ENCODE measurements around the gene CRACR2B.

CRACR2B gene

DNA sequence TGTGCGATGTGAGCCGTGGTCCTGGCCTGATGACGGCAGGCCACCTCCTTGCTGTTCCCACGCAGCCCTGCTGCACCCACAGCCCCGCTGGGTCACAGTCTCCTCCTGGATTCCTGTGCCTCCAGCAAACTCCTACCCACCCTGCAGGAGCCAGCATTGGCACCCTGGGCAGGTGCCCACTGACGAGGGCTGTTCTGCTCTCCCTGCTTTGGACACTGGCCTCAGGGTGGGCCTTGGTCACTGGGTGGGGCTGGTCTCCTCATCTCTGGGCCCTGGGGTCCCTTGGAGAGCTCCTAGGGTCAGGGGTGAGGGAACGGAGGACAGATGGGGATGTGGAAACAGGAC lies 27.6 kb downstream of the CRACR2B start:
- DNase-seq: no peak

DNA sequence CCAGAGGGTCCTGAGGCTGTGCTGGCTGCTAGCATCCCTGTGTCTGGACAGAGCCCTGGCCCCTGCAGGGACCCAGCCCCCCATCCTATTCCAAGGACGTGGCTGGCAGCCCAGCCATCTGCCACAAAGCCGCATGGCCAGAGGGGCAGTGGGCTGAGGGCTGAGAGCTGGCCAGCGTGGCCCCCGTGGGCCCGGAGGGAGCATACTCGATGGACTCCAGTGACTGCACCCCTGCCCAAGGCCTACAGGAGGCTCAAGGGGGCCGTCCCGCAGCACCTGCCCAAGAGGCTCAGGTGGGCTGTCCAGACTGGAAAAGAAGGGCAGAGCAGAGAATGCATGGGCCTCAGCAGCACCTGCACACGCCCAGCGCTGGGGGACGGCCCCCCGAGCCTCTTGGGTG lies 28.1 kb downstream of the CRACR2B start:
- DNase-seq: no peak

DNA sequence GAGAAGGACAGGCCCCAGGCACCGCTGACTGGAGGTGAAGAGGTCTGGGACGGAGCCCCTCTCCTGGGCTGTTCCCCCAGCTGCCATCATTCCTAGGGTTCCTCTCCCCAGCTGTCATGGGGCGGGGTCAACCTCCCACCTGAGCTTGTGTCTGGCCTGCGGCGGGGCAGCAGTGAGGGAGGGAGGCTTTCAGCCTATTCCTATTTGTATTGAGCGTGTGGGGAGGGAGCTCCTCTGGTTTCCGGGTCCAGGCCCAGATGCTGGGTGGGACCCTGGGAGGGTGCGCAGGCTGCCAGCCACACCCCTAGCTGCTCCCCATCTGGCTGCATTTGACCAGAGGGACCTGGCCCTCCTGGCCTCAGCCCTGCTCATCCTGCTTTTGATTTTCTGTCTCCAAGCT lies 28.7 kb downstream of the CRACR2B start:
- DNase-seq: no peak

DNA sequence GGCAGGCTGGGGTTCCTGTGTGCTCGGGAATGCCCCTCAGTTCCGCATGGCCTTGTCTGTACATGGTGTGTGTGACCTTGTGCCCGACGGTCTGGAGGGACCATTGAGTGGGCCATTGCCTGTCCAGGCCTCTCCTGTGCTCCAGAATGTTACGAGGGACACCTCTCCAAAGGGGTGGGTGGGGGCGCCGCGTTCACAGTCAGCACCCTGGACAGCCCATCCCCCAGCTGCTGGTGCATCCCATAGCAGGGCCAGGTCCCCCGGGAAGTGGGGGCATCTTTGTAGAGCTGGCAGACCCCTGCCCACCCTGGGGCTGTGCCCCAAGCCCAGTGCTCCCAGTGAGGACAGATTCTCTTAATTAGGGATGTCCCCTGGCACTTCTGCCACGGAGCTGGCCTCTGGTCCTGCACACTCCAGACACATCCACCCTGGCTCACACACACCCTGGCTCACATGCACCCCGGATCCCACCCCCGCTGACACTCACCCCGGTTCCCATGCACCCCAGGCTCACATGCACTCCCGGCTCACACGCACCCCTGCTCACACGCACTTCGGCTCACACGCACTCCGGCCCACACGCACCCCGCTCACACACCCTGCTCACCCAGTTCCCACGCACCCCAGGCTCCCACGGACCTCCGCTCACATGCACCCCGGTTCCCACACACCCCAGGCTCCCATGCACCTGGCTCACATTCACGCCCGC lies 30.5 kb downstream of the CRACR2B start:
- DNase-seq: no peak

DNA sequence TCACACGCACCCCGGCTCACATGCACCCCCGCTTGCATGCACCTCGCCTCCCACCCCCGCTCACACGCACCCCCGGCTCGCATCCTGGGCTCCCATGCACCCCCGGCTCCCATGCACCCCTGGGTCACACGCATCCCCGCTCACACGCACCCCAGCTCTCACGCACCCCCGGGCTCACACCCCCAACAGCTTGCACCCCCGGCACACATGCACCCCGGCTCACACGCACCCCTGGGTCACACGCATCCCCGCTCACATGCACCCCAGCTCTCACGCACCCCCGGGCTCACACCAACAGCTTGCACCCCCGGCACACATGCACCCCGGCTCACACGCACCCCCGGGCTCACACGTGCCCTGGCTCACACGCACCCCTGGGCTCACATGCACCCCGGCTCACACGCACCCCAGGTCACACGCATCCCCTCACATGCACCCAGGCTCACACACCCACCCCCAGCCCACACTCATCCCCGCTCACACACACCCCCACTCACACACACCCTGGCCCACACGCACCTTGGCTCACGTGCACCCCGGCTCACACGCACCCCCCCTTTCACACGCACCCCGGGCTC lies 31.1 kb downstream of the CRACR2B start:
- DNase-seq: no peak

DNA sequence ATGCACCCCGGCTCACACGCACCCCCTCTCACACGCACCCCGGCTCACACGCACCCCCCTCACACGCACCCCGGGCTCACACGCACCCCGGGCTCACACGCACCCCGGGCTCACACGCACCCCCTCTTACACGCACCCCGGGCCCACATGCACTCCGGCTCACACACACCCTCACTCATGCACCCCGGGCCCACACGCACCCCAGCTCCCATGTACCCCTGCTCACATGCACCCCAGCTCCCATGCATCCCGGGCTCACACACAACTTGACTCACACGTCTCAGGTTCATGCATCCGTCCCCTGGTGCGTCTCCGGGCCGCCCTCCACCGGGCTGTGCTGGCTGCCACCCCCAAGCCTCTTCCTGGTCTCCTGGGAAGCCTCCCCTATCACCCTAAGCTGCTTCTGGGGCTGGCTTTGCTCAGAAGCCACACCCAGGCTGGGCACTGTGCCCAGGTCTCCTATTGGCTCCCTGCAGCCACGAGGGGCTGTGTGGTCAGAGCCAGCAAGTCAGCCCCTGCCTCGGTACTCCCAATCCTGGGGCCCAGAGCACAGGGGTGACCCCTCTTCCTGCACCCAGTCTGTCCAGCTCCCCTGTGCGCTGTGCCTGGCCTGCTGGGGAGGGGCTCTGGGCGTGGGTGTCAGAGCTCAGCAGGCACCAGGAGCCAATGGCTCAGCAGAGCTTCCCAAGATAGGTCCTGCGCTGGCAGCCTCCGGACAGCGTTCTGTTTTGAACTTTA lies 31.8 kb downstream of the CRACR2B start:
- peak; percentile 56 for DNase-seq

DNA sequence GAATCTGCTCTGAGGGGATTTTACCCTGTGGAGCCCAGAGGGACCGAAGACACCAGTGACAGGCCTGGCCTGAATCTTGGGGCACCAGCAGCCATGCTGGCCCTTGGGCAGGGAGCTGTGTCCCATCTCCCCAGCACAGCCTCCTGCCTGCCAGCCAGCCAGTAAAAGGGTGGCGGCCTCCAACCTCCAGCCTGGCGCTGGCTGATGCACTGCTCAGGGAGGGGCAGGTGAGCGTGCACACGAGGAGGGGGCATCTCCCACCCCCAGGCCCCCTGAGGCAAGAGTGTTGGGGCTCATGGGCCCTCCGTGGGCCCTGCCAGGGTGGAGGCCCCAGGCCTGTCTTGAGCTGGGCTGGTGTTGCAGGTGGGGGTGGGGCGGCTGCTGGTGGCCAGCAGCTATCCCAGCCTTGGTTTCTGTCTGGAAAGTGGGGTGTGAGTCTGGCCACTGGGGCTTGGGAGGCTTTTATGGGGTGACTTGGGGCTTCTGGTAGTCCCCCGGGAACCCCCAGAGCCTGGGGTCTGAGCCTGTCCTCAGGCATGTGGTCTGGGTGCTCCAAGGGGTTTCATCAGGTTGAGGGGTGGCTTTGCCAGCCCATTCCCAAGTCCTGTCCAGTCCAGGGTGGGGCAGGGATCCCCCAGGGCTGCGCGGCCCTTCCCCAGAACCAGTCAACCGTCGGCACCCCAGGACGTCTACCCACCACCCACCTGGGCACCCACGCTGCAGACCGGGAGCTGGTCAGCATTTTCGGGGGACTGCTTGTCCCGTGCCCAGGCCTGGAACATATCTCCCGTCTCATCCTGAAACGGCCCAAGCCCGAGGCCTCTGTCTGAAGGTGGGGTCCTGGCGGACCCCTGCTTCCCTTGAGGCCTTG lies 32.8 kb downstream of the CRACR2B start:
- DNase-seq: no peak

DNA sequence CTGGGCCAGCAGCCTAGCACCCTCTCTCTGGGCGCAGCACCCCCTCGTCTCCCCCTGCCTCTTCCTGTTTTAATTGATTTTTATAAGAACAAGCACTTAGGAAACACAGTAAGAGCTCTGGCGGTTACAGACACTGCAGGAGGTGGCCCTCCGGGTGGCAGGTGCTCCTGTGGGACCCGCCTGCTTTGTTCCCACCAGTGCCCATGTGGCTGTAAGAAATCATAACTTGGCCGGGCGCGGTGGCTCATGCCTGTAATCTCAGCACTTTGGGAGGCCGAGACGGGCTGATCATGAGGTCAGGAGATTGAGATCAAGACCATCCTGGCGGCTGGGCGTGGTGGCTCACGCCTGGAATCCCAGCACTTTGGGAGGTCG lies 33.4 kb downstream of the CRACR2B start:
- no peak for DNase-seq

DNA sequence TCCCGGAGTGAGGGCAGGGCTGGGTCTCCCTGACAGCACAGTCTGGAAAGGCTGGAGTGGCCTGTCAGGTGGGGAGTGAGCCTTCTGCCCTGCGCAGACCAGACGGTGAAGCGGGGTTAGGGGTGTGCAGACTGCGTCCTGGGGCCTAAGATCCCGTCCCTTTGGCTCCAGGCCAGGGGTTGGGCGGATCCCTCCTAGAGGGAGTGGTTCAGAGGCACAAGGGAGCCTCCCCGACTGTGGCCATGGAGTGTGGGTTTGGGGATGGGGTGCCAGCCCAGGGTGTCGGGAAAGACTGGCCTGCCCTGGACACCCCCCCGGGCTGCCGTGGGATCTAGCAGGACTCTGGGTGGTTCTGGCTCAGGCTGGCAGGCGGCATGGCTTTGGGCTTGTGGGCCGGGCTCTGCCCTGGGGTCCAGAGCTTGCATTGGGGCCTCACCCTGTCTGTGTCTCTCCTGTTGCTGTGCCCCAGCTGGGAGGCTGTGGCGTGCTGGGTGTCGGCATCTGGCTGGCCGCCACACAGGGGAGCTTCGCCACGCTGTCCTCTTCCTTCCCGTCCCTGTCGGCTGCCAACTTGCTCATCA lies 34.5 kb downstream of the CRACR2B start:
- no peak for DNase-seq

DNA sequence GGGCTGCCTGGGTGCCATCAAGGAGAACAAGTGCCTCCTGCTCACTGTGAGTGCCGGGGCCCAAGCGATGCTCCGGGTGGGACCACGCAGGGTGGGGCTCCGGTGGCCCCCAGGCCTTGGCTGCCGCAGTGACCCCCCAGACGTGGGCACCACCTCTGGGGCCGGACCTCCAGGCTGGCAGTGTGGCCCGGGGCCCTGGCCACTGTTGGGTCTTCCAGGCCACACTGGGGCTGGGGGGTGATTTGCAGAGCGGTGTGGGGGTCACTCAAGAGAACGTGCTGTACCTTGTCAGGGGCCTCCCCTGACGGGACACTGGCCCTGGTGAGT lies 34.9 kb downstream of the CRACR2B start:
- DNase-seq: no peak

DNA sequence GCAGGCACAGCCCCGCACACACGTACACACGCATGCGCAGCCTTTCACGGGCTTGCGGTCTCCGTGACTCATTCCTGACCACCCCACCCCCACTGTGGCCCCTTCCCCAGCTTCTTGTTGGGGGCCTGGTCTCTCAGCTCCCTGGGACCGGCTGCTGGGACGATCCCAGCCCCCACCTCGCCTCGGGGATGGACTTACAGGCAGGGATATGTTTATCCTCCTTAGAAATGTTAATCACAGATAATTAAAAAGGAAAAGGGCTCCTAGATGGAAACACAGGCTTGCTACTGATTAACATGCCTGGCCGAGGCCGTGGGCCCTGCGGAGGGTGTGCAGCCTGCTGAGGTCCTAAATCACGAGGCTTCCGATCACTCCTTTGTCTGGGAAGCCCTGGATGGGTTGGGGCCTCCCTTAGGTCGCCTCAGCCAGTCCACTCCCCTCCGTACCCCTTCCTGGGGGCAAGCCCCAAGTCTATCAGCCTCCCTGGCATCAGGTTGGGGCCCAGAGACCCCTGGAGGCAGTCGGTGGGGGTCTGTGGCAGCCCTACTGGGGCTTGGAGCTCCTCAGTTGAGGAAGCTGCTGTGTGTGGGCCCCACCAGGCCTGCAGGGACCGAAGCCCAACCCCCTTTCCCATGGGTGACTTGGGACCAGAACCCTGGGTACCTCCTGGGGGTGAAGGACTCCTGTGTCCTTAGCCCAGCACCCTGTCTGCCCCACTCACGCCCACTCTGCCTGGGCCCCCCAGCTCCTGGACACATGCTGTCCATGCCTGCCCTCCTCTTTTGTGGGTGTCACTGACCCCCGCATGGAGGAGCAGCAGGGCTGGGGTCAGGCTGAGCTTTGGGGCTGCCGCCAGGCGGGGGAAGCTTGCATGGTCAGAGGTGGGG lies 35.5 kb downstream of the CRACR2B start:
- no peak for DNase-seq

DNA sequence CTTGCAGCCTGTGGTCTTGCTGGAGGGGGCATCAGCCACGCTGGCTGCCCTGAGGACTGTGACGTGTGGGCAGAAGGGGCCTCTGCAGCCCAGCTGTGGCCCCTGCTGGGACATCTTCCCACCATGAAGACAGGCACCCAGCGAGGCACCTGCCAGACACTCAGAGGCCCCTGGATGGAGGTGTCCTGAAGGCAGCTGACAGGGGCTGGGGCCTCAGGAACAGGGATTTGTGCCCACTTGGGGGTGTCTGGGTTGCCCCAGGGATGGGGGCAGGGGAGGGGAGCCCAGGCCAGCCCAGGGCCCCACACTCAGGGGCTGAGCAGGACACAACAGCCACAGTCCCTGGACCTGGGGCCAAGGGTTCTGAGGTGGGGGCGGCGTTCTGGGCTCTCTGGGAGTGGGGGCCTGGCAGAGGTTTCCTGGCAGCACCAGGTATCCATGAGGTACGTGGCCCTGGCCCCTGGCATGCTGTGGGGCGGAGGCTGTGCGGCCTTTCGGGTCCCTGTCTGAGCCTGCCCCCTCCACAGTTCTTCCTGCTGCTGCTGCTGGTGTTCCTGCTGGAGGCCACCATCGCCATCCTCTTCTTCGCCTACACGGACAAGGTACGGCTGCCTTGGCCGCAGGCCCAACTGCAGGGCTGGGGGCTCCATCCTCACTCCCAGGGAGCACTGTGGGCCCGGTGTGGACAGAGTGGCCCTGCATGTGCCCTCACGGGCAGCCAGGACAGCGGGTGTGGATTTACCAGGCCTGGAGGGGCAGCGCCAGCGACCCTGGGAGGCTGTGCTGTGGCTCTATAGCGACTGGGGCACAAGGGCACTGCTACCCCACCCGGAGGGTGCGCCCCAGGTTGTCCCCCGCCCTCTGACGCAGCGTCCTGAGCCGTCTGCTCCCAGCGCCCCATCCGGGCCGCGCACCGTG lies 36.5 kb downstream of the CRACR2B start:
- no peak for DNase-seq

DNA sequence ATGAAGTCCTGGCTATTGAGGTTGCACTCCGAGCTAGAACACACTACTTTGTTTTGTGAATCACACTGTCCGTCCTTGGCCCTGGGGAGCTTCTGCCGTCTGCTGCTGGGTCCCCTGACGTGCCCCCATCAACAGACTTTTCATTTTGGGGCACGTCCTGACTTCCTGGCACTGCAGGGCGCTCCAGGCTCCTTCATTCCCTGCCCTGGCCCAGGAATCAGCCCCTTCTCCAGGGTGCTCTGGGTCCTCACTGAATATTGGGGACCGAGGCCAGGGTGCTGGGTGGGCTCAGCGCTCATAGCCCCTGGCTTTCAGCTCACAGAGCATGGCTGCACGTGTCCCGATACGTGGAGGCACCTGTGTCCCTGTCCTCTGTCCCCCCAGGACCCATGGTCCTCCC lies 37.2 kb downstream of the CRACR2B start:
- DNase-seq: no peak

DNA sequence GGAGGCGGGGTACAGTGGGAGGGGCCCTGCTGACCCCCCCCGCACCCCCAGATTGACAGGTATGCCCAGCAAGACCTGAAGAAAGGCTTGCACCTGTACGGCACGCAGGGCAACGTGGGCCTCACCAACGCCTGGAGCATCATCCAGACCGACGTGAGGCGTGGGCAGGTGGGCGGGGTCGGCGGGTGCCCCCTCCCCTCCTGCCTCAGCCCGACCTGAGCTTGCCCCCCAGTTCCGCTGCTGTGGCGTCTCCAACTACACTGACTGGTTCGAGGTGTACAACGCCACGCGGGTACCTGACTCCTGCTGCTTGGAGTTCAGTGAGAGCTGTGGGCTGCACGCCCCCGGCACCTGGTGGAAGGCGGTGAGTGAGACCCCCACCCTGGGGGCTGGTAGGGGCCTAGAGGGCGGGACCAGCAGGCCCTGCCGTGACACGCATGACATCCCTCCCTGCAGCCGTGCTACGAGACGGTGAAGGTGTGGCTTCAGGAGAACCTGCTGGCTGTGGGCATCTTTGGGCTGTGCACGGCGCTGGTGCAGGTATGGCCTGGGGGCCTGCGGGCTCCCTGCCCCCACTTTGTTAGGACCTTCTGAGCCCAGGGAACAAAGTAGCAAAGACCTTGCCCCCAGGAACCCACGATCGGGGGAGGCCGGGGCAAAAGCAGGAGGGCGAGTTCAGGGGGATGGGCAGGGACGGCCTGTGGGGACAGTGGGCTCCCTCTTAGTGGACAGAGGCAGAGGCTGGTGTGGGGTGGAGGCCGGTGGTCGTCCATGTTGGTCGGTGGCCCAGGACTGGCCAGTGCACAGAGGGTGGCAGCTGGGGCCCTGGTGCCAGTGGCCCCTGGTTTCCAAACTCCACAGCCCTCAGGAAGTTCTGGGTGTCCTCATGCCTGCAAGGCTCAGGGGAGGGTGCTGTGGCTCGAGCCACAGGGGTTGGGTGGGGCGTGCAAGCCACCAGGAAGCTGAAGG lies 38.0 kb downstream of the CRACR2B start:
- DNase-seq: no peak

DNA sequence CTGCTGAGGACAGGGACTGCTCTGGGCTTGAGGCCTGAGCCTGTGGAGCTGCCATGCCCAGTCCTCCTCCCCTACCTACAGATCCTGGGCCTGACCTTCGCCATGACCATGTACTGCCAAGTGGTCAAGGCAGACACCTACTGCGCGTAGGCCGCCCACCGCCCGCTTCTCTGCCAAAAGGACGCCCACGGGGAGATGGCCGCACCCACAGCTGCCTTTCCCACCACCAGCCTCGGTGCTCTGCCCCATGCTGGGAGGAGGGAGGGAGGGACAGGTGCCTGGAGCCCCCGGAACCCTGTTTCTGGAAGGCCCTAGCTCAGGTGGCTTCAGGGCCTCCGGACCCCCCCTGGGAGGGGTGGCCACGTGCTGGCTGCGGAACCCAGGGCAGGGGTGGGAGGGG lies 38.8 kb downstream of the CRACR2B start:
- no peak for DNase-seq

DNA sequence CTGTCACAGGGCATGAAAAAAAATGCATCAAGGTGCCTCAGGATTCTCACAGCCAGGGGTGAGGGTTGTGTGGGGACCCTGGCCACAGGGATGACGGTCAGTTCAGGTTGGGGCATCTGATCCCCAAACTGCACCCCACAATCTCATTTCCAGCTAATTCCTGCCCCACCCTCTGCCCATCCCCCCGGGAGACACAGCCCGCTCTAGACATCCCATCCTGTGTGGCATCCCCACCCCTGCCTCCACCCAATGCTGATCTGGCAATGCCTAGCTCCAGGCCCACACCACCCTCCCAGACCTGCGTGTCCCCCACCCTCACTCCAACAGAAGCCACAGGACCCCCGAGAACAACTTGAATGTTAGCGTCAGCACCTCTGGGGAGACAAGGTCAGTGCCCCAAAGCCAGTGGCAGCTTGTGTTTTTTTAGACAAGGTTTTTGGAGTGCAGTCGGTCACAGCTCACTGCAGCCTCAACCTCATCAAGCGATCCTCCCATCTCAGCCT lies 40.2 kb downstream of the CRACR2B start:
- no peak for DNase-seq

DNA sequence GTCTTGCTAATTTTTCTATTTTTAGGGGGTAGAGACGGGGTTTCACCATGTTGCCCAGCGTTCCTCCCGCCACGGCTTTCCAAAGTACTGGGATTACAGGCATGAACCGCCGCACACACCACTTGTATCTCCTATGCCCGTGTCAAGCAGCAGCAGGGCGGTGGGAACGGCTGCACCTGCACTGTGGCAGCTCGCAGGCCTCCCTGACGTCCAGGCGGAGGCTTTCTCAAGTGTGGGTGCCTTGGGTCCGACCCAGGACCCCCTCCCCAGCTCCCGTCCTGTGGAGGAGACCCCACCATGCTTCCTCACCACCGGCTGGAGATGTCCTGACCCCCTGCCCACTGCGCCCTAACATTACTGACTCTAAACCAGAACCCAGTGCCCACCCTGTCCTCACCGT lies 40.7 kb downstream of the CRACR2B start:
- DNase-seq: no peak

DNA sequence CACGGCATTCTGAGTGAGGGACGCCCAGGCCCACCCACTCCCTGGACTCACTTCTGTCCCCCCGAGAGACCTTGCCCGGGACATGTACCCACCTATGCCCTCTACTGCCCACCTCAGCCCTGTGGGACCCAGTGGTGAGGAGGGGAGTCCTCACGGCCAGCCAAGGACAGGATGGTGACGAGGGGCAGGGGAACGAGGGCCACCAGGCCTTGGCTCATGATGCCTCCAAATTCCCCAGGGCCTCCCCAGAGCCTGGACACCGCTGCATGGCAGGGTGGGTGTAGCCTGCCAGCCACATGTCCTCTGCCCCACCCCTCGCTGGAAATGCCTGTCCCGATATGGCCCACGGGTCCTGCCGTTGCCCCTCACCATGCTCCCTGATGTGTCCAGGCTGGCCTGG lies 41.1 kb downstream of the CRACR2B start:
- DNase-seq: no peak

DNA sequence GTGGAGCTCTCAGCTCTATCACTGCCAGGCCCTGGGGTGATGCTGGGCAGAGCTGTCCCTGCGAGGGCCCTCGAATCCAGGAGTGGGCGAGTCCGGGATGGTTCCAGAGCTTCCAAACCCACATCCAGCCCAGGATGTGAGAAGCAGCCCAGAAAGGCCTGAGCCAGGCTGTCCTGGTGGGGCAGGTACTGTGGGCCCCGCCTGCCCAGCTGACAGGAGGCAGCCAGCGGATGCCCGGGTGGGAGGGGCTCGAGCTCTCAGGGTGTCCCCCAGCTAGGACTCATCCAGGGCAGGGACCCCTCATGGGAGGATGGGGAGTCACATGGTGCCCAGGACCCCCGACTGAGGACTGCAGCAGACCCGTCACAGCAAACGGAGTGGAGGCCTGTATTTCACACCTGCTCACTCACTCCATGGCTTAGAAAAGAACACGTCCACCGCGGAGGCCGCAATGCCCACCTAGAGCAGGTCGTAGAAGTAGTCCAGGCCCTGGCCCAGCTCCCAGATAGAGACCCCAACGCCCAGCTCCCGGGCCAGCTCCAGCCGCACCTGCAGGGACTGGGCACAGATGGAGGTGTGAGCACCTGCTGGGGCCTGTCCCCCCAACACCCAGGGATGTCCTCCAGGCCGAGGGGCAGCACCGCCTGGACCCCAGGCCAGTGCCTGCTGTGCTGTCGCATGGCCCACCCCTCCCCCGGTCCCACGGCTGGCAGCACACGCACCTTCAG lies 41.8 kb downstream of the CRACR2B start:
- DNase-seq: no peak

All from DMS153 (cell line).